Neutrophil (primary cell): Measurements from ENCODE around the gene PLA2G12B.
"Not testable (repeated sequence)": the region's sequence is repeated elsewhere in the genome, so short reads cannot be mapped to it uniquely, and the experiment has no call there.

Source experiments
- H3K27ac ChIP-seq: fragments of 200-600 bp; sonication (generic); 2 replicates; pipeline ENCODE4 v1.5.1; 2016; ENCODE audit warnings: mild to moderate bottlenecking, moderate library complexity
- H3K27me3 ChIP-seq: fragments of 200-600 bp; sonication (generic); 2 replicates; pipeline ENCODE4 v1.6.0; 2016; ENCODE audit warnings: mild to moderate bottlenecking
- H3K36me3 ChIP-seq: fragments of 200-600 bp; sonication (generic); 2 replicates; pipeline ENCODE4 v1.5.1; 2017
- H3K4me1 ChIP-seq, 2 experiments: fragments of 200-600 bp in 1 of 2; sonication (generic) in 1 of 2; 1 replicate in 1 of 2; 2 replicates in 1 of 2; pipeline versions ENCODE4 v1.5.1 to v1.6.1; 2013 to 2016; ENCODE audit warnings: low read depth in 1 of 2, low read length in 1 of 2, mild to moderate bottlenecking in 1 of 2, moderate library complexity in 1 of 2; ENCODE audit not compliant: control insufficient read depth in 1 of 2, insufficient read depth in 1 of 2
- H3K4me3 ChIP-seq, 2 experiments: fragments of 200-600 bp in 1 of 2; sonication (generic) in 1 of 2; 1 replicate in 1 of 2; 2 replicates in 1 of 2; pipeline ENCODE4 v1.5.1; 2013 to 2016; ENCODE audit warnings: low read depth in 1 of 2, low read length in 1 of 2, mild to moderate bottlenecking in 1 of 2, moderate library complexity in 1 of 2
- H3K9me3 ChIP-seq: fragments of 200-600 bp; sonication (generic); 2 replicates; pipeline ENCODE4 v1.5.1; 2016
- CTCF ChIP-seq: fragments of 200-600 bp; sonication (generic); IDR thresholded peaks from 2 replicates; pipeline ENCODE4 v1.5.1; 2016; ENCODE audit warnings: antibody characterized with exemption

Gene PLA2G12B

GRCh38 chr10:72906446-72906845, 48.2 kb downstream of the PLA2G12B start:
- TF ChIP-seq CTCF = no peak
- Histone ChIP-seq H3K27me3 (no peaks in the 10 kb centered on the region), H3K4me1 (no peaks in the 10 kb centered on the region), H3K9me3 (no peaks in the 10 kb centered on the region), H3K4me3 (no peak overlapping the region), H3K36me3 (no peaks in the 10 kb centered on the region), H3K27ac (no peak overlapping the region)

DNA sequence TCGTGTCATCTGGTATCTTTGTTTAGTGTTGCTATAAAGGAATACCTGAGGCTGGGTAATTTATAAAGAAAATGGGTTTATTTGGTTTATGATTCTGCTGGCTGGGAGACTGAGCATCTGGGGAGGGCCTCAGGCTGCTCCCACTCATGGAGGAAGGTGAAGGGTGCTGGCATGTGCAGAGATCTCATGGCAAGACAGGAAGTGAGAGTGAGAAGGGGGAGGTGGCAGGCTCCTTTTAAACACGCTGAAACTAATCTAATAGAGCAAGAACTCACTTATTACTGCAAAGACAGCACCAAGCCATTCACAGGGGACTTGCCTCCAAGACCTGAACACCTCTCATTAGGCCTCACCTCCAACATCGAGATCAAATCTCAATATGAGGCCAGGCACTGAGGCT, 49.8 kb downstream of the PLA2G12B start:
- Histone ChIP-seq H3K4me1 (no peaks in the 10 kb centered on the region), H3K36me3 (no peaks in the 10 kb centered on the region), H3K4me3 (no peak overlapping the region), H3K27ac (no peak overlapping the region), H3K27me3 (no peaks in the 10 kb centered on the region), H3K9me3 (no peaks in the 10 kb centered on the region)
- no peak for TF ChIP-seq CTCF

DNA sequence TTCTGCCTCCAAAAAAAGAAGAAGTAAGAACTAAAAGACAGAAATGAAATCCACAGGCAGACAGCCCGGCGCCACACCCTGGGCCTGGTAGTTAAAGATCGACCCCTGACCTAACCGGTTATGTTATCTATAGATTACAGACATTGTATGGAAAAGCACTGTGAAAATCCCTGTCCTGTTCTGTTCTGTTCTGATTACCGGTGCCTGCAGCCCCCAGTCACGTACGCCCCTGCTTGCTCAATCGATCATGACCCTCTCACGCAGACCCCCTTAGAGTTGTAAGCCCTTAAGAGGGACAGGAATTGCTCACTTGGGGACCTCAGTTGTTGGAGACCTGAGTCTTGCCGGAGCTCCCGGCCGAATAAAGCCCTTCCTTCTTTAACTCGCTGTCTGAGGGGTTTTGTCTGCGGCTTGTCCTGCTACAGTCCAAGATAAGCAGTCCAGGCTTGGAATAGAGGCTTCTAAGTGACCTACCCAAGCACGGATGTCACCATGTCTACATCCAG, 50.6 kb downstream of the PLA2G12B start:
- not testable (repeated sequence) for H3K4me3 ChIP-seq, H3K27me3 ChIP-seq, H3K4me1 ChIP-seq, H3K36me3 ChIP-seq, H3K27ac ChIP-seq, H3K9me3 ChIP-seq

GRCh38 chr10:72899545-72899944, 55.1 kb downstream of the PLA2G12B start:
- H3K27me3 ChIP-seq = peaks cover 4% of the 10 kb centered on the region

GRCh38 chr10:72898616-72899015, 56.0 kb downstream of the PLA2G12B start:
- Histone ChIP-seq H3K4me3 (no peak overlapping the region), H3K27ac (no peak overlapping the region), H3K36me3 (no peaks in the 10 kb centered on the region), H3K27me3 (peaks cover 4% of the 10 kb centered on the region), H3K4me1 (no peaks in the 10 kb centered on the region), H3K9me3 (no peaks in the 10 kb centered on the region)
- no peak for TF ChIP-seq CTCF

More at GRCh38 chr10:72899545-72899944, 55.1 kb downstream of the PLA2G12B start:
- no peaks in the 10 kb centered on the region for H3K9me3 ChIP-seq
- no peaks in the 10 kb centered on the region for H3K4me1 ChIP-seq
- no peak overlapping the region for H3K27ac ChIP-seq
- H3K36me3 ChIP-seq = no peaks in the 10 kb centered on the region
- TF ChIP-seq CTCF = no peak
- H3K4me3 ChIP-seq = no peak overlapping the region

DNA sequence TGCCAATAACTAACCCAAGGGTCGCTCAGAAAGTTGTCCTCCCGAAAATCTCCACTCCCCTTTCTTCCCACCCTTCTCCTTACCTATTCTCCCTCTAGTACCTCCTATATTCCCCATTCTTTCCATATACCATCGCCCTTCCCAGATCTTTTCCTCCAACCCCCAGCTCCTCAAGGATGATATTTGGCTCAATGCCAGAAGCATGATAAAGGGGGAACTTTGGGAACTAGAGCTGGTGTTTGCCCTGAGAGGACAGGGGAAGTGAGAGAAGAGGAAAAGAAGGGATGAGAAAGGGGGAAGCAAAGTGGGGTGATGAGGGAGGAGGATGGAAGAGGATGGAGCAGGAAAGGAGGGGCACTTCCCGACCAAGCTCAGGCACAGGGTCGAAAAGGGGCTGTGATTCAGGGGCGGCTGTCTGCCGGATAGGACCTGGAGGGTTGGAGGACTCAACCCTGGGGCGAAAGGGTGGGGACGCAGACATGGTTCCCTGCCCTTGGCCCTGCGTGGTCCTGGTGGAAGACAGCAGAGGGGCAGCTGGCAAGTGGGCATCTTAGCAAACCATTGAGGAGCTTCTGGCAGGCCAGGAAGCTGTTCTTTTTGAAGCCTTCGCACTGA, 59.3 kb downstream of the PLA2G12B start:
- no peak overlapping the region for H3K27ac ChIP-seq
- TF ChIP-seq CTCF = no peak
- no peaks in the 10 kb centered on the region for H3K36me3 ChIP-seq
- H3K9me3 ChIP-seq = no peaks in the 10 kb centered on the region
- H3K4me3 ChIP-seq = no peak overlapping the region
- H3K27me3 ChIP-seq = peaks cover 4% of the 10 kb centered on the region
- H3K4me1 ChIP-seq = no peaks in the 10 kb centered on the region
